22Rv1 (cell line): ENCODE measurements around the gene ARRDC2.

Experiments
- CTCF ChIP-seq: fragments of 450-650 bp; IDR thresholded peaks from 2 replicates; pipeline ENCODE4 v1.5.1; 2017; ENCODE audit warnings: mild to moderate bottlenecking
- ZFX ChIP-seq: fragments of 450-650 bp; IDR thresholded peaks from 2 replicates; pipeline ENCODE4 v1.6.1; 2017; ENCODE audit warnings: antibody characterized with exemption, borderline replicate concordance

GRCh38 chr19:18059297-18059696 lies 51.3 kb downstream of the ARRDC2 start:
- TF ChIP-seq CTCF (no peak), ZFX (no peak)
